ENCODE data around the gene IDI1. TPM values are rescaled to one million over a fixed set of nuclear protein-coding genes. Genes with fewer than 3 reads are reported as not detected.
"Not testable (repeated sequence)": the region's sequence is repeated elsewhere in the genome, so short reads cannot be mapped to it uniquely, and the experiment has no call there.

The IDI1 gene
- polyA plus RNA-seq, 5 donors = 50.9 to 79.8 (median 66.0) TPM

DNA sequence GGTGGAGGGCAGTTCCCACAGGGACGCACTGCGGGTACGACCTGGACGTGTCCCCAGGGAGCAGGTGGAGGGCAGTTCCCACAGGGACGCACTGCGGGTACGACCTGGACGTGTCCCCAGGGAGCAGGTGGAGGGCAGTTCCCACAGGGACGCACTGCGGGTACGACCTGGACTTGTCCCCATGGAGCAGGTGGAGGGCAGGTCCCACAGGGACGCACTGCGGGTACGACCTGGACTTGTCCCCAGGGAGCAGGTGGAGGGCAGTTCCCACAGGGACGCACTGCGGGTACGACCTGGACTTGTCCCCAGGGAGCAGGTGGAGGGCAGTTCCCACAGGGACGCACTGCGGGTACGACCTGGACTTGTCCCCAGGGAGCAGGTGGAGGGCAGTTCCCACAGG, 10.2 kb downstream of the IDI1 start:
- not testable (repeated sequence) for DNase-seq

DNA sequence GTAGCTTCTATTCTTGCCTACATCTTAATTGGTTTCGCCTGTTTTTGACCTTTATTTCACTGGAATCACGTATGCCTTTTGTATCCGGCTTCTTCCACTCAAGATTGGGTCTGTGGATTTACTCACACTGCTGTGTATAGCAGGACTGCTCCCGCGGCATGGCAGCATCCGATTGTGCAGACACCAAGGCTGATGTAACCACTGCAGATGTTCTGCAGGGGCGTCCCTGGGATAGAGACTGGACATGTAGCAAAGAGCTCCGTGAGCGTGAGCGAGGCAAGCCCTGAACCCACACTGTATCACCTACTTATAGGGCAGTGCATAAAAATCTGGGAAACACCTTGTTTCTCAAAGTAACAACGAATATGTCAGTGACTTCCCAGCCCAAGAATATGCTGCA, 11.8 kb downstream of the IDI1 start:
- DNase-seq = no peak

DNA sequence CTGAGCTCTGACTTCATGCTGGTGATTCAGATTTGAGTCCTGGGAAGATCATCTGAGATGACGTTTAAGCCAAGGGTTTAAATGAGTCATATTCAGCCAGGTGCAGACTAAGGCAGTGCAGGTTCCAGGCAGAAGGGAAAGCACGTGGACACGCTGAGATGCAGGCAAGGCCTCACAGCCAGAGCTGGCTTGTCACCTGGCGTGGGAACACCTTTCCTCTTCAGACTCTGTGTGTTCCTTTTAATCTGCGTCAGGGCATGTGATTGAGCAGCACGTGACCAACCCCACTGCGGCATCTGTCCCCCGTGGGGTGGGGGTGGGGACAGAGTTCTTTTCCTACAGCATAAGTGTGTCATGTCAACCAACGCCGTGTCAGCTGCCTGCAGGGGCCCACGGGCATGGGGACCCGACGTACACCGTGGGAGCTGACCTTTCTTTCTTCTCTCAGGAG, 12.6 kb downstream of the IDI1 start:
- DNase-seq = no peak

DNA sequence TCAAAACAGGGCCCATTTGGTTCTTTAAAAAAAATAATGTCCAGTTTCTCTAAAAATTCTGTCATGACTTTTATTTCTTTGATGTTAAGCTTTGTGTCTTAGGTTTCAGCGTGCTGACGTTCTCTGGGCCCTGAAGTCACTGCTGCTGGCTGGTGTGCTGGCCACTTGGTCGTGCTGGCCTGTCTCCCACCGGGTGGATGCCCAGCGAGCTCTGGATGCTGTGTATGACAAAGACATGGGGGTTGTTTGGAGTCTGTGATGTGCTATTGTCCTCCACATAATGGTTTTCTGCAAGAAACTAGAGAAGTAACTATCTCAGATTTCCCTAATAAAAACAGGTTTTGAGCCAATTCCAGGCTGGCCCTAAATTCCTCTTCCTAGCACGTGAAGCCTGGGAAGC, 13.7 kb downstream of the IDI1 start:
- no peak for DNase-seq

- no peak for DNase-seq
These were observed 14.2 kb downstream of the IDI1 start for GRCh38 chr10:1034758-1035157.

GRCh38 chr10:1033601-1034000, 15.3 kb downstream of the IDI1 start:
- DNase-seq = no peak

GRCh38 chr10:1029838-1030237, 19.1 kb downstream of the IDI1 start:
- no peak for DNase-seq

DNA sequence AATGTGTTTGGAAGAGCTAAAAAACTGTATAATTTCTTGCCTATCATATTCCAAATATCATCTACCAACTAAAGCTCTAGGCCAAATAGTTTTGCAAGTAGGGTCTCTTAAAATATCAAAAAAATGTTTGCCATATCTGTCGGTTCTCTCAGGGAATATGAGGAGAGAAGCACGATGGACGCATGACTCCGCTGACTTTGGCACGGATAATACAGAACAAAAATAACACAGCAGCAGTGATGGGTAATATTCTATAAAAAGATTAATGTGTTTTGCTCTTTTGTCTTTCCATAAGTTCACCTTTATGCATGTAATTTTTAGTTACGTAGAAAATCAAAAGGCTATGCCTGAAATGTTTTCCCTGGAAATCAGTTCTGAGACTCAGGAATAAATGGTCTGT, 22.3 kb downstream of the IDI1 start:
- DNase-seq = no peak

DNA sequence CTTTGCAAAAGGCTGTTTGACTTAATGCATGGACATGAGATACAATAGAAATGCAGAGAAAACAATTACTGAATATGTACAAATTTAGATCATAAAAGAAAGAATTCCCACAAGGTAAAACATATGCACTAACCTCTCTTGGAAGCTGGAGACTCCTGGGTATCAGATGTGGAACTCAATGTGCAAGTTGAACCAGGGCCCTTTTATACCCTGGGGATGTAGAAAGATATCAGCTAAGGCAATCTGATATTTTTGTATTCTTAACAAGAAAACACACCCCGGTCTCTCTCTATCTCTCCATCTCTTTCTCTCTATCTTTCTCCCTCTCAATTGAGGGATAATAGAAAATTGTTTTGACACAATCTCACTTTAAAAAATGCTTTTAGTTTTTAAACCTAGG, 23.2 kb downstream of the IDI1 start, which contains the start of gene IDI2:
Gene IDI2 (minus strand): TSS at position 177 of the 400 bp plus-strand sequence. CDS start 1,136 bp downstream, outside the sequence.
- DNase-seq = no peak

- no peak for DNase-seq
These were observed 24.8 kb downstream of the IDI1 start for GRCh38 chr10:1024103-1024502.

GRCh38 chr10:1022413-1022812, 26.5 kb downstream of the IDI1 start:
- no peak for DNase-seq

DNA sequence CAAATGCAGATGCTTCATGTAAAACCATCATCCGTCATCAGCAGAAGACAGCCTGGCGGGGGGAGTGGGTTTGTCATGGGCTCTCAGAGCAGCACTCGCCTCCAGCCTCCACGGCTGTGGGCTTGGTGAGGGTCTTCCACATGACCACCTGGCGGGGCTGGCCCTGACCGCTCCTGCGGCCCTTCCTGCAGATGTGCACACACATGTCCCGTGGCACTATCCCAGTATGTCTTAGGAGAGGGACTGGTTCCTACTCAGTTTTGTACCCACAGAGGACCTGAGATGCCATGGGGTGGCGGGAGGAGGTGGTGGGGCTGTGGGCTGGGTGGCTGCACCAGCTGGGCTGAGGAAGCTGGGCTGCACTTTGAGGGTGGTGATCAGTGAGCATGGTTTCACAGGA, 28.0 kb downstream of the IDI1 start:
- no peak for DNase-seq

DNA sequence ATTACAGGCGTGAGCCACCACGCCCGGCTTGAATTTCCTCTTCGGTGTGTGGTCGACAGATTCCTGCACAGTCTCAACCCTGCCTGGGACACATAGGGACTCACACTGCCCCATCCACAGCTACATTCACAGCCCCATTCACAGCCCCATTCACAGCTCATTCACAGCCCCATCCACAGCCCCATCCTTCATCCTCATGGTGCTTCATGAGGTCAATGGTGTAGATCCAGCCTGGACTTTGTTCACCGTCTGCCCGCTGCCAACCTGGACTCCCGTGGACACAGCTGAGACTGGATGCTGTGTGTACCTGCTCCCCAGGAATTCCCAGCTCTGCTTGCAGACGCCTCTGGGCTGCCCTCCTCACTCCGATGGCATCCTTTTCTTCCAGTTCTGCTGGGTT, 28.5 kb downstream of the IDI1 start:
- DNase-seq = no peak

- no peak for DNase-seq
These were observed 29.6 kb downstream of the IDI1 start for GRCh38 chr10:1019362-1019761.

DNA sequence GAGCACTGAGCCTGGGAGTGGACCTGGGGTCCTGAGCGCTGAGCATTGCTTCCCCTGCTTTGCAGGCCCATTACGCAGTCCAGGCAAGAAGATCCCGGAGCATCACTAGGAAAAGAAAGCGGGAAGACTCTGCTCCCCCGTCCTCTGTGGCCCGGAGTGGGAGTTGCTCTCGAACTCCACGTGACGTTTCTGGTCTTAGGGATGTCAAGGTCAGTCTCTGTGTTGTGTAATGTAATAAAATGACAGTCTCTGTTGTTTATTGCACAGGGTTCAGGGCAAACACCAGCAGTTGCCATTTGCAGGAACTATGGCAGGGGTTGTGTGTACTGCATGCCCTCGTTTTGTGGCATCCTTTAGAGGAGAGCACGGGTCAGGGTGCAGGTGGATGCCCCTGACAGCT, 33.2 kb downstream of the IDI1 start:
- DNase-seq = no peak

DNA sequence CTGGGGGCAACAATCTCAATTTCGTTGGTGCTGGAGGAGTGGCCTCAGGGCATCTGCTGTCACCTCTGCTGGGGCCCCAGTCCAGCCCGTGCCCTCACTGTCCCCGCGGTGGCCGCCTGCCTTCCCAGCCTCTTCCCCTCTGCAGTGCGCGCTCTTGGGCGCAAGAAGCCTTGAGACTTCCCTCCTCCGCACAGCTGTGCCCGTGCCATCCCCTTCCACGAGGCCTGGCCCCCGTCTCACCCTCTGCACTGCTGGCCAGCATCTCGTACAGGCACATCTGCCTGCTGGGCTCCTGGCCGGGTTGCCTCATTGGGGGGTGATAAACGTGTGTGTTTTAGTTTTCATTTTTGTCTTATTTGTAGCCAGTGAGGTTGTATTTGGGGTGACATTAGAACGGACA, 37.2 kb downstream of the IDI1 start:
- DNase-seq = no peak

DNA sequence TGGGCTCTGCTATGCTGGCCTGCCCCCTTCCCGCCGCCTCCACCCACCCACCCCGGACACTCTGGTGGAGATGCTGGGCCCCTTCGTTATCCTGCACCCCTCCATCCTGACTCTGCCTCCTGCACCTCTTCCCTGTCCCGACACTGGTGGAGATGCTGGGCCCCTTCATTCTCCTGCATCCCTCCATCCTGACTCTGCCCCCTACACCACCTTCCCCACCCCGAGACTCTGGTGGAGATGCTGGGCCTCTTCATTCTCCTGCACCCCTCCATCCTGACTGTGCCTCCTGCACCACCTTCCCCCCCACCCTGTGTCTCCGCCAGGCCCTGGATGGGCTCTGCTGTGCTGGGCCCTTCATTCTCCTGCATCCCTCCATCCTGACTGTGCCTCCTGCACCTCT, 38.2 kb downstream of the IDI1 start:
- DNase-seq = no peak

DNA sequence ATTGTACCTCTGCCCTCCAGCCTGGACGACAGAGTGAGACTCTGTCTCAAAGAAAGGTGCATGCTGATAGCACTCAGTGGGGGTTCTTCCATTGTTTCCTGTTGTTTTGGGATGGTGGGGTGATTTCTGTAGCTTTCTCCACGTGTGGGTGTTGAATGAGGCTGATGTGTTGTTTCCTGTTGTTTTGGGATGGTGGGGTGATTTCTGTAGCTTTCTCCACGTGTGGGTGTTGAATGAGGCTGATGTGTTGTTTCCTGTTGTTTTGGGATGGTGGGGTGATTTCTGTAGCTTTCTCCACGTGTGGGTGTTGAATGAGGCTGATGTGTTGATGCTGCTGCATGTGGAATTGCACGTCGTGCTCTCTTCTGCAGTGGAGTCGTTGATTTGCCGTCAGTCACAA, 39.0 kb downstream of the IDI1 start:
- not testable (repeated sequence) for DNase-seq

- DNase-seq = no peak
These were observed 39.8 kb downstream of the IDI1 start for GRCh38 chr10:1009071-1009494.

- DNase-seq = no peak
These were observed 41.3 kb downstream of the IDI1 start for GRCh38 chr10:1007583-1007982.

GRCh38 chr10:1006573-1006972, 42.3 kb downstream of the IDI1 start:
- DNase-seq = no peak

- DNase-seq = no peak
These were observed 44.8 kb downstream of the IDI1 start for GRCh38 chr10:1003884-1004670.

- no peak for DNase-seq
These were observed 46.4 kb downstream of the IDI1 start for GRCh38 chr10:1002425-1003006.

Data from right lung (tissue), 5 donors.